ENCODE results near the gene TXNRD1.

TXNRD1 gene

DNA sequence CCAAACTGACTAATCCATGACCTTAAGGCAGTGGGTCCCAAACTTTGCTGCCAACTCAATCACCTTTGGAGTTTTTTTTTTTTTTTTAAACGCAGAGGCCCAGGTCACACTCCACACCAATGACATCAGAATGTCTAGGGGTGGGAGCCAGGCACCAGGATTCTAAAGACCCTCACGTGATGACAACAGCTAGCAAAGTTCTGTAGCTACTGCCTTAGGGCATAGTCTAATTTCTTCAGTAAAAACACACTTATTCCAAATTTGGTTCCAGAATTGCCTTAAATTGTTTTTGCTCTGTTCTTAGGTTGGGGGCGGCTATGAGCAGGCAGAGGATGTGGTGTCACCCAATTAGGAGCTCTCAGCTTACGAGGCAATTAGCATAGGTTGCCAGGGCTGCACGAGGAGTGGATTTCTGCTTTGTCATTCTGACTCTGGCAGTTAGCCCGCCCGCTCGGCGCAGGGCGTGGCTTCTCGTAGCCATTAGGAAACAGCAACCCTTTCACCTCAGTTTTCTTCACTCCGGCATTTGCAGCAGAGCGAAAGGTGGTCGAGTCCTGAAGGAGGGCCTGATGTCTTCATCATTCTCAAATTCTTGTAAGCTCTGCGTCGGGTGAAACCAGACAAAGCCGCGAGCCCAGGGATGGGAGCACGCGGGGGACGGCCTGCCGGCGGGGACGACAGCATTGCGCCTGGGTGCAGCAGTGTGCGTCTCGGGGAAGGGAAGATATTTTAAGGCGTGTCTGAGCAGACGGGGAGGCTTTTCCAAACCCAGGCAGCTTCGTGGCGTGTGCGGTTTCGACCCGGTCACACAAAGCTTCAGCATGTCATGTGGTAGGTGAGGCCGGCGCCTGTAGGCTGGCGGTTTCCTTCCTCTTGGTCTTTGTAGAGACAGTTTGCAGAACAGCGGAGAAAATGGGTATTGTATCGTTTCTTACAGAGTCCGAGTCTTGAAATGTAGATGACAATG lies 71.2 kb downstream of the TXNRD1 start (continued):
- peak; percentile 21; the same call in 1 of the 2 replicates for TF ChIP-seq GLIS1 (tag by site-specific recombination; IDR thresholded peaks at IDR 0.05)
- TF ChIP-seq ZFP37 (tag by site-specific recombination; IDR thresholded peaks at IDR 0.05), result peak; percentile 72; the same call in 1 of the 2 replicates
- TF ChIP-seq ZBTB21 (tag by site-specific recombination; IDR thresholded peaks at IDR 0.05), result peak; percentile 91
- TF ChIP-seq ZNF366 (tag by site-specific recombination; conservative IDR thresholded peaks at IDR 0.05), result peak; percentile 83
- TF ChIP-seq KLF8 (tag by site-specific recombination; IDR thresholded peaks at IDR 0.05), result peak; percentile 91
- no peak for TF ChIP-seq SCRT1 (tag by site-specific recombination; IDR thresholded peaks at IDR 0.05; ENCODE audit: borderline replicate concordance)
- no peak for TF ChIP-seq ZBTB1 (tag by site-specific recombination; IDR thresholded peaks at IDR 0.05)
- peak; percentile 59; the same call in 1 of the 2 replicates for TF ChIP-seq ZNF10 (tag by site-specific recombination; IDR thresholded peaks at IDR 0.05)
- TF ChIP-seq, protein P1, sequence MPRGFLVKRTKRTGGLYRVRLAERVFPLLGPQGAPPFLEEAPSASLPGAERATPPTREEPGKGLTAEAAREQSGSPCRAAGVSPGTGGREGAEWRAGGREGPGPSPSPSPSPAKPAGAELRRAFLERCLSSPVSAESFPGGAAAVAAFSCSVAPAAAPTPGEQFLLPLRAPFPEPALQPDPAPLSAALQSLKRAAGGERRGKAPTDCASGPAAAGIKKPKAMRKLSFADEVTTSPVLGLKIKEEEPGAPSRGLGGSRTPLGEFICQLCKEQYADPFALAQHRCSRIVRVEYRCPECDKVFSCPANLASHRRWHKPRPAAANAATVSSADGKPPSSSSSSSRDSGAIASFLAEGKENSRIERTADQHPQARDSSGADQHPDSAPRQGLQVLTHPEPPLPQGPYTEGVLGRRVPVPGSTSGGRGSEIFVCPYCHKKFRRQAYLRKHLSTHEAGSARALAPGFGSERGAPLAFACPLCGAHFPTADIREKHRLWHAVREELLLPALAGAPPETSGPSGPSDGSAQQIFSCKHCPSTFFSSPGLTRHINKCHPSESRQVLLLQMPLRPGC (tag by site-specific recombination; IDR thresholded peaks at IDR 0.05), result 0 out of 2 replicates have a peak, but pooled peaks have one; percentile 9
- TF ChIP-seq, protein P2, sequence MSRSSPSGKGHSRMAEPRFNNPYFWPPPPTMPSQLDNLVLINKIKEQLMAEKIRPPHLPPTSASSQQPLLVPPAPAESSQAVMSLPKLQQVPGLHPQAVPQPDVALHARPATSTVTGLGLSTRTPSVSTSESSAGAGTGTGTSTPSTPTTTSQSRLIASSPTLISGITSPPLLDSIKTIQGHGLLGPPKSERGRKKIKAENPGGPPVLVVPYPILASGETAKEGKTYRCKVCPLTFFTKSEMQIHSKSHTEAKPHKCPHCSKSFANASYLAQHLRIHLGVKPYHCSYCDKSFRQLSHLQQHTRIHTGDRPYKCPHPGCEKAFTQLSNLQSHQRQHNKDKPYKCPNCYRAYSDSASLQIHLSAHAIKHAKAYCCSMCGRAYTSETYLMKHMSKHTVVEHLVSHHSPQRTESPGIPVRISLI (tag by site-specific recombination; IDR thresholded peaks at IDR 0.05), result peak; percentile 92
- peak; percentile 66; the same call in 1 of the 2 replicates for TF ChIP-seq ZXDB (tag by site-specific recombination; IDR thresholded peaks at IDR 0.05)
- peak; percentile 93 for TF ChIP-seq ZNF629 (tag by site-specific recombination; IDR thresholded peaks at IDR 0.05)
- TF ChIP-seq SP2 (tag by site-specific recombination; IDR thresholded peaks at IDR 0.05), result peak; percentile 87
- TF ChIP-seq ZNF561 (tag by site-specific recombination; IDR thresholded peaks at IDR 0.05; ENCODE audit: borderline replicate concordance), result peak; percentile 87
- TF ChIP-seq, protein P3, sequence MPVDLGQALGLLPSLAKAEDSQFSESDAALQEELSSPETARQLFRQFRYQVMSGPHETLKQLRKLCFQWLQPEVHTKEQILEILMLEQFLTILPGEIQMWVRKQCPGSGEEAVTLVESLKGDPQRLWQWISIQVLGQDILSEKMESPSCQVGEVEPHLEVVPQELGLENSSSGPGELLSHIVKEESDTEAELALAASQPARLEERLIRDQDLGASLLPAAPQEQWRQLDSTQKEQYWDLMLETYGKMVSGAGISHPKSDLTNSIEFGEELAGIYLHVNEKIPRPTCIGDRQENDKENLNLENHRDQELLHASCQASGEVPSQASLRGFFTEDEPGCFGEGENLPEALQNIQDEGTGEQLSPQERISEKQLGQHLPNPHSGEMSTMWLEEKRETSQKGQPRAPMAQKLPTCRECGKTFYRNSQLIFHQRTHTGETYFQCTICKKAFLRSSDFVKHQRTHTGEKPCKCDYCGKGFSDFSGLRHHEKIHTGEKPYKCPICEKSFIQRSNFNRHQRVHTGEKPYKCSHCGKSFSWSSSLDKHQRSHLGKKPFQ (tag by site-specific recombination; IDR thresholded peaks at IDR 0.05), result 0 out of 2 replicates have a peak, but pooled peaks have one; percentile 40
- peak; percentile 95 for TF ChIP-seq ZNF2 (tag by site-specific recombination; IDR thresholded peaks at IDR 0.05)
- TF ChIP-seq, protein P4, sequence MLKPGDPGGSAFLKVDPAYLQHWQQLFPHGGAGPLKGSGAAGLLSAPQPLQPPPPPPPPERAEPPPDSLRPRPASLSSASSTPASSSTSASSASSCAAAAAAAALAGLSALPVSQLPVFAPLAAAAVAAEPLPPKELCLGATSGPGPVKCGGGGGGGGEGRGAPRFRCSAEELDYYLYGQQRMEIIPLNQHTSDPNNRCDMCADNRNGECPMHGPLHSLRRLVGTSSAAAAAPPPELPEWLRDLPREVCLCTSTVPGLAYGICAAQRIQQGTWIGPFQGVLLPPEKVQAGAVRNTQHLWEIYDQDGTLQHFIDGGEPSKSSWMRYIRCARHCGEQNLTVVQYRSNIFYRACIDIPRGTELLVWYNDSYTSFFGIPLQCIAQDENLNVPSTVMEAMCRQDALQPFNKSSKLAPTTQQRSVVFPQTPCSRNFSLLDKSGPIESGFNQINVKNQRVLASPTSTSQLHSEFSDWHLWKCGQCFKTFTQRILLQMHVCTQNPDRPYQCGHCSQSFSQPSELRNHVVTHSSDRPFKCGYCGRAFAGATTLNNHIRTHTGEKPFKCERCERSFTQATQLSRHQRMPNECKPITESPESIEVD (tag by site-specific recombination; IDR thresholded peaks at IDR 0.05), result peak; percentile 94
- peak; percentile 71 for TF ChIP-seq ZNF324 (tag by site-specific recombination; IDR thresholded peaks at IDR 0.05)
- TF ChIP-seq, protein P5, sequence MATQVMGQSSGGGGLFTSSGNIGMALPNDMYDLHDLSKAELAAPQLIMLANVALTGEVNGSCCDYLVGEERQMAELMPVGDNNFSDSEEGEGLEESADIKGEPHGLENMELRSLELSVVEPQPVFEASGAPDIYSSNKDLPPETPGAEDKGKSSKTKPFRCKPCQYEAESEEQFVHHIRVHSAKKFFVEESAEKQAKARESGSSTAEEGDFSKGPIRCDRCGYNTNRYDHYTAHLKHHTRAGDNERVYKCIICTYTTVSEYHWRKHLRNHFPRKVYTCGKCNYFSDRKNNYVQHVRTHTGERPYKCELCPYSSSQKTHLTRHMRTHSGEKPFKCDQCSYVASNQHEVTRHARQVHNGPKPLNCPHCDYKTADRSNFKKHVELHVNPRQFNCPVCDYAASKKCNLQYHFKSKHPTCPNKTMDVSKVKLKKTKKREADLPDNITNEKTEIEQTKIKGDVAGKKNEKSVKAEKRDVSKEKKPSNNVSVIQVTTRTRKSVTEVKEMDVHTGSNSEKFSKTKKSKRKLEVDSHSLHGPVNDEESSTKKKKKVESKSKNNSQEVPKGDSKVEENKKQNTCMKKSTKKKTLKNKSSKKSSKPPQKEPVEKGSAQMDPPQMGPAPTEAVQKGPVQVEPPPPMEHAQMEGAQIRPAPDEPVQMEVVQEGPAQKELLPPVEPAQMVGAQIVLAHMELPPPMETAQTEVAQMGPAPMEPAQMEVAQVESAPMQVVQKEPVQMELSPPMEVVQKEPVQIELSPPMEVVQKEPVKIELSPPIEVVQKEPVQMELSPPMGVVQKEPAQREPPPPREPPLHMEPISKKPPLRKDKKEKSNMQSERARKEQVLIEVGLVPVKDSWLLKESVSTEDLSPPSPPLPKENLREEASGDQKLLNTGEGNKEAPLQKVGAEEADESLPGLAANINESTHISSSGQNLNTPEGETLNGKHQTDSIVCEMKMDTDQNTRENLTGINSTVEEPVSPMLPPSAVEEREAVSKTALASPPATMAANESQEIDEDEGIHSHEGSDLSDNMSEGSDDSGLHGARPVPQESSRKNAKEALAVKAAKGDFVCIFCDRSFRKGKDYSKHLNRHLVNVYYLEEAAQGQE (tag by site-specific recombination; IDR thresholded peaks at IDR 0.05), result no peak
- TF ChIP-seq, protein P6, sequence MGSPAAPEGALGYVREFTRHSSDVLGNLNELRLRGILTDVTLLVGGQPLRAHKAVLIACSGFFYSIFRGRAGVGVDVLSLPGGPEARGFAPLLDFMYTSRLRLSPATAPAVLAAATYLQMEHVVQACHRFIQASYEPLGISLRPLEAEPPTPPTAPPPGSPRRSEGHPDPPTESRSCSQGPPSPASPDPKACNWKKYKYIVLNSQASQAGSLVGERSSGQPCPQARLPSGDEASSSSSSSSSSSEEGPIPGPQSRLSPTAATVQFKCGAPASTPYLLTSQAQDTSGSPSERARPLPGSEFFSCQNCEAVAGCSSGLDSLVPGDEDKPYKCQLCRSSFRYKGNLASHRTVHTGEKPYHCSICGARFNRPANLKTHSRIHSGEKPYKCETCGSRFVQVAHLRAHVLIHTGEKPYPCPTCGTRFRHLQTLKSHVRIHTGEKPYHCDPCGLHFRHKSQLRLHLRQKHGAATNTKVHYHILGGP (tag by site-specific recombination; IDR thresholded peaks at IDR 0.05), result no peak
- TF ChIP-seq ZNF610 (tag by site-specific recombination; IDR thresholded peaks at IDR 0.05; ENCODE audit: borderline replicate concordance), result 0 out of 2 replicates have a peak, but pooled peaks have one; percentile 28
- 0 out of 2 replicates have a peak, but pooled peaks have one; percentile 56 for TF ChIP-seq ZEB2 (tag by site-specific recombination; IDR thresholded peaks at IDR 0.05)
- TF ChIP-seq, protein P7, sequence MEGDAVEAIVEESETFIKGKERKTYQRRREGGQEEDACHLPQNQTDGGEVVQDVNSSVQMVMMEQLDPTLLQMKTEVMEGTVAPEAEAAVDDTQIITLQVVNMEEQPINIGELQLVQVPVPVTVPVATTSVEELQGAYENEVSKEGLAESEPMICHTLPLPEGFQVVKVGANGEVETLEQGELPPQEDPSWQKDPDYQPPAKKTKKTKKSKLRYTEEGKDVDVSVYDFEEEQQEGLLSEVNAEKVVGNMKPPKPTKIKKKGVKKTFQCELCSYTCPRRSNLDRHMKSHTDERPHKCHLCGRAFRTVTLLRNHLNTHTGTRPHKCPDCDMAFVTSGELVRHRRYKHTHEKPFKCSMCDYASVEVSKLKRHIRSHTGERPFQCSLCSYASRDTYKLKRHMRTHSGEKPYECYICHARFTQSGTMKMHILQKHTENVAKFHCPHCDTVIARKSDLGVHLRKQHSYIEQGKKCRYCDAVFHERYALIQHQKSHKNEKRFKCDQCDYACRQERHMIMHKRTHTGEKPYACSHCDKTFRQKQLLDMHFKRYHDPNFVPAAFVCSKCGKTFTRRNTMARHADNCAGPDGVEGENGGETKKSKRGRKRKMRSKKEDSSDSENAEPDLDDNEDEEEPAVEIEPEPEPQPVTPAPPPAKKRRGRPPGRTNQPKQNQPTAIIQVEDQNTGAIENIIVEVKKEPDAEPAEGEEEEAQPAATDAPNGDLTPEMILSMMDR (tag by site-specific recombination; IDR thresholded peaks at IDR 0.05), result peak; percentile 20; the same call in 1 of the 2 replicates
